ENCODE measurements around the gene CCN5.

CCN5 gene

DNA sequence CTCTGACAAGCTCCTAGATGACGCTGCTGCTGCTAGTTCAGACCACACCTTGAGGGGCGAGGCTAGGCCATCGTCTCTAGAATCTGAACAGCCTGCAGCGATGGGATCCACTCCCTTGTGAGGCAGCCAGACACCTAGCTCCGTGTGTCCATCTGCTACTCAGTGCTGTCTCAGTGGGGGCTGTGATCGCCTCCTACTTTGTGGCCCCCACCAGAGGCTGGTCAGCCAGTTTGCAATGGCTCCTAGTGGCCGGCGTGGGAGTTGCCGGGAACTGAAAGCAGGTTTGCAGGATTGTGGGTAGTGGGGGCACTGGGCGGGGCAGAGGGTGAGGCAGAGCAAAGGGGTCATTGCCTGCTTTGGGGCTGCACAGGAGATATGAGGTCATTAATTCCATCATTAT lies 2.8 kb downstream of the CCN5 start:
- H3K4me2 ChIP-seq (ENCODE audit: low read length) = no peak overlapping the region
- H3K79me2 ChIP-seq (ENCODE audit: insufficient read depth, low read length) = no peaks in the 10 kb centered on the region
- no peak overlapping the region for H3K9ac ChIP-seq (ENCODE audit: low read length)
- H3K36me3 ChIP-seq (ENCODE audit: insufficient read depth, low read length) = no peaks in the 10 kb centered on the region
- no peak overlapping the region for H3K4me3 ChIP-seq (ENCODE audit: low read depth, low read length, poor library complexity, severe bottlenecking)
- H3K27me3 ChIP-seq (ENCODE audit: insufficient read depth, low read length) = peaks cover 5% of the 10 kb centered on the region
- H4K20me1 ChIP-seq (ENCODE audit: insufficient read depth, low read length) = no peaks in the 10 kb centered on the region
- no peaks in the 10 kb centered on the region for H3K9me2 ChIP-seq (ENCODE audit: low read depth, low read length)
- no peak overlapping the region for H2AFZ ChIP-seq (ENCODE audit: low read length)
- no peaks in the 10 kb centered on the region for H3K4me1 ChIP-seq (ENCODE audit: insufficient read depth, low read length, severe bottlenecking)
- no peak overlapping the region for H3K27ac ChIP-seq (ENCODE audit: low read depth, low read length, poor library complexity, severe bottlenecking)
- H3K9me3 ChIP-seq (ENCODE audit: low read length) = no peaks in the 10 kb centered on the region
- no peaks in the 10 kb centered on the region for H3F3A ChIP-seq (ENCODE audit: insufficient read depth, low read length)
- no peak for TF ChIP-seq EZH2 (IDR thresholded peaks at IDR 0.05; ENCODE audit: borderline replicate concordance, low read length)
- TF ChIP-seq, protein P1, sequence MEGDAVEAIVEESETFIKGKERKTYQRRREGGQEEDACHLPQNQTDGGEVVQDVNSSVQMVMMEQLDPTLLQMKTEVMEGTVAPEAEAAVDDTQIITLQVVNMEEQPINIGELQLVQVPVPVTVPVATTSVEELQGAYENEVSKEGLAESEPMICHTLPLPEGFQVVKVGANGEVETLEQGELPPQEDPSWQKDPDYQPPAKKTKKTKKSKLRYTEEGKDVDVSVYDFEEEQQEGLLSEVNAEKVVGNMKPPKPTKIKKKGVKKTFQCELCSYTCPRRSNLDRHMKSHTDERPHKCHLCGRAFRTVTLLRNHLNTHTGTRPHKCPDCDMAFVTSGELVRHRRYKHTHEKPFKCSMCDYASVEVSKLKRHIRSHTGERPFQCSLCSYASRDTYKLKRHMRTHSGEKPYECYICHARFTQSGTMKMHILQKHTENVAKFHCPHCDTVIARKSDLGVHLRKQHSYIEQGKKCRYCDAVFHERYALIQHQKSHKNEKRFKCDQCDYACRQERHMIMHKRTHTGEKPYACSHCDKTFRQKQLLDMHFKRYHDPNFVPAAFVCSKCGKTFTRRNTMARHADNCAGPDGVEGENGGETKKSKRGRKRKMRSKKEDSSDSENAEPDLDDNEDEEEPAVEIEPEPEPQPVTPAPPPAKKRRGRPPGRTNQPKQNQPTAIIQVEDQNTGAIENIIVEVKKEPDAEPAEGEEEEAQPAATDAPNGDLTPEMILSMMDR (IDR thresholded peaks at IDR 0.05; ENCODE audit: low read length) = peak; percentile 32; the same call in 1 of the 2 replicates

DNA sequence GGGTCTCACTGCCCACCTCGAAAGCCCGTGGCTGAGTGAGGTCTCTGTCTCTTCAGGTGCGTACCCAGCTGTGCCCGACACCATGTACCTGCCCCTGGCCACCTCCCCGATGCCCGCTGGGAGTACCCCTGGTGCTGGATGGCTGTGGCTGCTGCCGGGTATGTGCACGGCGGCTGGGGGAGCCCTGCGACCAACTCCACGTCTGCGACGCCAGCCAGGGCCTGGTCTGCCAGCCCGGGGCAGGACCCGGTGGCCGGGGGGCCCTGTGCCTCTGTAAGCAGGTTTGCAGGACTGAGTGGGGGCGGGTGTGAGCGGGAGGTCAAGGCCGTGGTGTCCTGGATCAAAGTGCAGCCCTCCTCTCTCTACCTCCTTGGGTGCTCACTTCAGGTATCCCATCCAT lies 4.7 kb downstream of the CCN5 start:
- Histone ChIP-seq H2AFZ (ENCODE audit: low read length) (no peak overlapping the region), H3K4me3 (ENCODE audit: low read depth, low read length, poor library complexity, severe bottlenecking) (no peak overlapping the region), H3K9me2 (ENCODE audit: low read depth, low read length) (no peaks in the 10 kb centered on the region), H3F3A (ENCODE audit: insufficient read depth, low read length) (no peaks in the 10 kb centered on the region), H3K9me3 (ENCODE audit: low read length) (no peaks in the 10 kb centered on the region), H3K27ac (ENCODE audit: low read depth, low read length, poor library complexity, severe bottlenecking) (no peak overlapping the region), H3K79me2 (ENCODE audit: insufficient read depth, low read length) (no peaks in the 10 kb centered on the region), H4K20me1 (ENCODE audit: insufficient read depth, low read length) (no peaks in the 10 kb centered on the region), H3K27me3 (ENCODE audit: insufficient read depth, low read length) (peaks cover 5% of the 10 kb centered on the region), H3K4me2 (ENCODE audit: low read length) (no peak overlapping the region), H3K9ac (ENCODE audit: low read length) (no peak overlapping the region), H3K4me1 (ENCODE audit: insufficient read depth, low read length, severe bottlenecking) (no peaks in the 10 kb centered on the region), H3K36me3 (ENCODE audit: insufficient read depth, low read length) (no peaks in the 10 kb centered on the region)
- TF ChIP-seq, protein P1 (IDR thresholded peaks at IDR 0.05; ENCODE audit: low read length) = no peak

DNA sequence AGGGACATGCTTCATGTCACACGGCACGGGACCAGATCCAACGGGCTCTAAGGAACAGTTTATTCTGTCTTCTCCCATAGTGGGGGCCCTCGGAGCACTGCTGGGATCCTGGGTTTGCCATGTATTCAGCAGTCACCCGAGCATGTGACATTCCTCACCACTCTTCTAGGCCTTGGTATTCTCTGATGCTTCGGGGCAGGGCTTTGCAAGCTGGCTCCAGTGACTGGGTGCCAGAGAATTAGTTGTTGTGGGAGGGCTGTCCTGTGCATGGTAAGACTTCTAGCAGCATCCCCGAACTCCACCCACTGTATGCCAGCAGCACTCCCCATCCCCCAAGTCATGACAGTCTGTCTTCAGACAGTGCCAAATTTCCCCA lies 5.4 kb downstream of the CCN5 start:
- no peak for TF ChIP-seq EZH2 (IDR thresholded peaks at IDR 0.05; ENCODE audit: borderline replicate concordance, low read length)
- TF ChIP-seq, protein P1 (IDR thresholded peaks at IDR 0.05; ENCODE audit: low read length) = no peak
- Histone ChIP-seq H2AFZ (ENCODE audit: low read length) (no peak overlapping the region), H4K20me1 (ENCODE audit: insufficient read depth, low read length) (no peaks in the 10 kb centered on the region), H3F3A (ENCODE audit: insufficient read depth, low read length) (no peaks in the 10 kb centered on the region), H3K79me2 (ENCODE audit: insufficient read depth, low read length) (no peaks in the 10 kb centered on the region), H3K9me2 (ENCODE audit: low read depth, low read length) (no peaks in the 10 kb centered on the region), H3K27ac (ENCODE audit: low read depth, low read length, poor library complexity, severe bottlenecking) (no peak overlapping the region), H3K9ac (ENCODE audit: low read length) (no peak overlapping the region), H3K9me3 (ENCODE audit: low read length) (no peaks in the 10 kb centered on the region), H3K36me3 (ENCODE audit: insufficient read depth, low read length) (no peaks in the 10 kb centered on the region), H3K4me3 (ENCODE audit: low read depth, low read length, poor library complexity, severe bottlenecking) (no peak overlapping the region), H3K4me2 (ENCODE audit: low read length) (no peak overlapping the region), H3K4me1 (ENCODE audit: insufficient read depth, low read length, severe bottlenecking) (no peaks in the 10 kb centered on the region), H3K27me3 (ENCODE audit: insufficient read depth, low read length) (peaks cover 5% of the 10 kb centered on the region)

Data from OCI-LY1 (cell line).